Ishikawa (cell line): ENCODE measurements around the gene ALDH3A1.

Experiments used
- CEBPB ChIP-seq: IDR thresholded peaks from 2 replicates; pipeline ENCODE4 v1.6.1; 2012
- CREB1 ChIP-seq: IDR thresholded peaks from 2 replicates; pipeline ENCODE4 v1.6.1; 2012; ENCODE audit warnings: low read depth
- EGR1 ChIP-seq: IDR thresholded peaks from 2 replicates; pipeline ENCODE4 v1.6.1; 2012
- EP300 ChIP-seq: IDR thresholded peaks from 2 replicates; pipeline ENCODE4 v1.6.1; 2012; ENCODE audit warnings: borderline replicate concordance
- FOXM1 ChIP-seq: IDR thresholded peaks from 2 replicates; pipeline ENCODE4 v1.6.1; 2012; ENCODE audit warnings: low read depth, borderline replicate concordance
- NFIC ChIP-seq: IDR thresholded peaks from 2 replicates; pipeline ENCODE4 v1.6.1; 2012
- RAD21 ChIP-seq: IDR thresholded peaks from 2 replicates; pipeline ENCODE4 v1.6.1; 2012; ENCODE audit warnings: low read depth
- REST ChIP-seq: IDR thresholded peaks from 2 replicates; pipeline ENCODE4 v1.6.1; 2012; ENCODE audit warnings: low read depth, mild to moderate bottlenecking
- TAF1 ChIP-seq: IDR thresholded peaks from 2 replicates; pipeline ENCODE4 v1.6.1; 2012; ENCODE audit warnings: low read depth, mild to moderate bottlenecking
- TCF12 ChIP-seq: IDR thresholded peaks from 2 replicates; pipeline ENCODE4 v1.6.1; 2012; ENCODE audit warnings: low read depth
- TEAD4 ChIP-seq: IDR thresholded peaks from 2 replicates; pipeline ENCODE4 v1.6.1; 2012
- USF1 ChIP-seq: IDR thresholded peaks from 2 replicates; pipeline ENCODE4 v1.6.1; 2012
- YY1 ChIP-seq: IDR thresholded peaks from 2 replicates; pipeline ENCODE4 v1.6.1; 2012; ENCODE audit warnings: low read depth
- ZBTB7A ChIP-seq: IDR thresholded peaks from 2 replicates; pipeline ENCODE4 v1.6.1; 2012; ENCODE audit warnings: low read depth
- TF ChIP-seq, protein P1 (sequence below): IDR thresholded peaks from 2 replicates; pipeline ENCODE4 v1.6.1; 2012

ALDH3A1 gene

GRCh38 chr17:19755821-19756510 is 7.9 kb upstream of the ALDH3A1 start:
- TF ChIP-seq YY1 (no peak), NFIC (no peak), REST (no peak), USF1 (no peak), TAF1 (no peak), TEAD4 (no peak), FOXM1 (no peak), ZBTB7A (no peak), EP300 (no peak), CREB1 (no peak), CEBPB (no peak), RAD21 (no peak), EGR1 (no peak), TCF12 (no peak)
- TF ChIP-seq, protein P1, sequence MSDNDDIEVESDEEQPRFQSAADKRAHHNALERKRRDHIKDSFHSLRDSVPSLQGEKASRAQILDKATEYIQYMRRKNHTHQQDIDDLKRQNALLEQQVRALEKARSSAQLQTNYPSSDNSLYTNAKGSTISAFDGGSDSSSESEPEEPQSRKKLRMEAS: no peak

DNA sequence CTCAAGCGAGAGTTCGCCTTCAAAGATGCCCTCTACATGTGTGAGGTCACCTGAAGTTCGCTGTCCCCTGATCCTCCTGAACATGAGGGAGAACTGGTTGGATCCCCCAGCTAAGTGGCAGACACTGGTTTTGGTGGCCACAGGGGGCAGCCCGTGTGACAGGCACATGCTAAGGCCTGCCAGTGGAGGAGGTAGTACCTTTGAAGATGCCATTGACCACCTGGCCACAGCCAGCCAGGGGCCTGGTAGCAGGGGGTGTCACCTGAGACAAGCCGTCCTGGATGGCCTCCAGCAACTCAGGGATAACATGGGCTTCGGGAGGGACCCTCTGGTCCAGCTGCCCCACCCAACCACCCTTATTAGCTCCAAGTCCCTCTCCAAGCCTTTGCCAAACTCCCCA is 7.3 kb upstream of the ALDH3A1 start:
- TF ChIP-seq RAD21: no peak
- TF ChIP-seq, protein P1: peak; percentile 63

DNA sequence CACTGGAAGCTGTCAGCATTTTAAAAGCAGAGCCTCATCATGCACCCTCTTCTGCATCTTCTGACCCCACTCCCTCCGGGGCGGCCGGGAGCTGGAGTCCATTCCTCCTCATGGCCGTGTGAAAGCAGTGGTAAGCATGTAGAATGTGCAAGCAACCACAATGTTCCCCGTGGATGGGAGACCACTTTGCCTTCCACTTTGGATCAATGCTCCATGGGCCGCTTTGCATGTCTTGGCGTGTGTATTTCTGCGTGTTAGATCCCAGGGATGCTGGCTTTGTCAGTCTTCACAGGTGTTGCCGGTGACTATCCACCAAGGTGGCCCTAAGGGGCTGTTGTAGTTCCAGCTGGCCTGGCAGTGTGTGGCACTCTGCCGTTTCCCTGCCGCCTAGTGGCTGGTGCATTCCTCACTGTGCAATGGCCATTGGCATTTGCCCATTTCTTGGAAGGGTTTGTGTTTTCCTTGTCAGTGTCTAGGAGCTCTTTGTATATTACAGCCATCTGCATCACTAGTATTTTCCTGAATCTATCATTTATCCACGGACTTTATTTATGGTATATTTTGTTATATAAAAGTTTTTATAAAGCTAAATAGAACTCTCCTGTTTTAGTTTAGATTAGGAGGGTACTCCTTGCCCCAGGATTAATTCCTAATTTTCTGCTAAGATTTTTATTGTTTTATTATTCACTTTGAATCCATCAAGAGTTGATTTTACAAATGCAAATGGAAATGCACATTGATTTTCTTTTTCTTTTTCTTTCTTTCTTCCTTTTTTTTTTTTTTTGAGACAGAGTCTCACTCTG is 5.8 kb upstream of the ALDH3A1 start:
- TF ChIP-seq NFIC (peak; percentile 43; the same call in 1 of the 2 replicates), RAD21 (peak; percentile 74), CREB1 (0 out of 2 replicates have a peak, but pooled peaks have one; percentile 2), YY1 (peak; percentile 64)
- TF ChIP-seq, protein P1: no peak

GRCh38 chr17:19753051-19753509 is 5.0 kb upstream of the ALDH3A1 start:
- TF ChIP-seq TCF12 (peak; percentile 100), EP300 (peak; percentile 100), CREB1 (peak; percentile 30; the same call in 1 of the 2 replicates), FOXM1 (peak; percentile 98), USF1 (peak; percentile 48), RAD21 (peak; percentile 37; the same call in 1 of the 2 replicates), YY1 (peak; percentile 81), REST (peak; percentile 20; the same call in 1 of the 2 replicates), ZBTB7A (peak; percentile 60; the same call in 1 of the 2 replicates), NFIC (peak; percentile 99), CEBPB (peak; percentile 43; the same call in 1 of the 2 replicates), EGR1 (peak; percentile 67), TAF1 (no peak; the same call in 1 of the 2 replicates), TEAD4 (peak; percentile 96)
- TF ChIP-seq, protein P1: peak; percentile 86
